ENCODE data around the gene UBE3C.
A peak's percentile ranks its signal among the peaks of the same experiment; 100 is the strongest.
"Not testable (repeated sequence)": the region's sequence is repeated elsewhere in the genome, so short reads cannot be mapped to it uniquely, and the experiment has no call there.

Gene UBE3C

DNA sequence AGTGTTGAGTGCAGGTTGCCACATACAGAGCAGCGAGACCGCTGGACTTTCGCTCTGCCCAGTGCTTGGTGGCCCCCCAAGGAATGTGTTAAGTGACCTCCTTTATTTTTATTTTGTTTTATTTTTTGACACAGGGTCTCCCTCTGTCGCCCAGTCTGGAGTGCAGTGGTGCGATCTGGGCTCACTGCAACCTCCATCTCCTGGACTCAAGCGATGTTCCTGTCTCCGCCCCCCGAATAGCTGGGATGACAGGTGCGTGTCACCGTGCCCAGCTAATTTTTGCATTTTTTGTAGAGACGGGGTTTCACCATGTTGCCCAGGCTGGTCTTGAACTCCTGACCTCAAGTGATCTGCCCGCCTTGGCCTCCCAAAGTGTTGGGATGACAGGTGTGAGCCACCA is 138.8 kb downstream of the UBE3C start:
- not testable (repeated sequence) for H3K27ac ChIP-seq (ENCODE audit: low read depth, low read length); H3K27me3 ChIP-seq (ENCODE audit: insufficient read depth, low read length); H3K79me2 ChIP-seq (ENCODE audit: control insufficient read depth, insufficient read depth, low read length, unreplicated experiment); H2AFZ ChIP-seq (ENCODE audit: low read length, unreplicated experiment); H3K4me3 ChIP-seq (ENCODE audit: low read depth, low read length); H3K36me3 ChIP-seq (ENCODE audit: insufficient read depth, low read length)
- H3K4me1 ChIP-seq (ENCODE audit: control insufficient read depth, insufficient read depth, low read length, unreplicated experiment): peaks cover 31% of the 10 kb centered on the region

DNA sequence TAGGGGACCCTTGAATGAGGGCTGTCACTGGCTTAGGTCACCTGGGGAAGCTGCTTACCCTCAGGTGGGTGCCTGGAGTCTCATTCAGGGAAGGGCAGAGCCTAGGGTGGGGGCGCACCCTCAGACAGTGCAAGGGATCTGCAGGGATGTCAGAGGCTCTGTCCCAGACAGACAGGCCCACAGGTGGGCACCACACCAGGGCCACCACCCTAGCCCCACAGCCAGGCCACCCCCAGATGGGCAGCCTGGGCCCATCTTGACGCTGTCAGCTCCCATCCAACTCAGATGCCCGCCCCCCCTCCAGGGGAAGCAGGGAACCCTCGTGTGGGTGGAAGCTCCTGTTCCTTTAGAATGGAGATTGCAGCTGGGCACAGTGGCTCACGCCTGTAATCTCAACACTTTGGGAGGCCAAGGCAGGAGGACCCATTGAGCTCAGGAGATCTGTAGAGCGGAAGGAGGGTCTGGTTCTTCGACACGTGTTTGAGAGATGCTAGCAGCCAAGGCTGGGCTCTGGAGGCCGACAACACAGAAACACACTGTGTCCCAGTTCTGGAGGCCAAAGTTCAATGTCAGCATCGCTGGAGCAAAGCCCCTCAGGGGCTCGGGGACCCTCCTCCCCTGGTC is 139.6 kb downstream of the UBE3C start:
- Histone ChIP-seq H3K79me2 (ENCODE audit: control insufficient read depth, insufficient read depth, low read length, unreplicated experiment) (no peaks in the 10 kb centered on the region), H3K36me3 (ENCODE audit: insufficient read depth, low read length) (no peaks in the 10 kb centered on the region), H3K27ac (ENCODE audit: low read depth, low read length) (no peak overlapping the region), H3K4me3 (ENCODE audit: low read depth, low read length) (no peak overlapping the region), H3K4me1 (ENCODE audit: control insufficient read depth, insufficient read depth, low read length, unreplicated experiment) (peaks cover 24% of the 10 kb centered on the region), H3K27me3 (ENCODE audit: insufficient read depth, low read length) (no peaks in the 10 kb centered on the region), H2AFZ (ENCODE audit: low read length, unreplicated experiment) (no peak overlapping the region)

DNA sequence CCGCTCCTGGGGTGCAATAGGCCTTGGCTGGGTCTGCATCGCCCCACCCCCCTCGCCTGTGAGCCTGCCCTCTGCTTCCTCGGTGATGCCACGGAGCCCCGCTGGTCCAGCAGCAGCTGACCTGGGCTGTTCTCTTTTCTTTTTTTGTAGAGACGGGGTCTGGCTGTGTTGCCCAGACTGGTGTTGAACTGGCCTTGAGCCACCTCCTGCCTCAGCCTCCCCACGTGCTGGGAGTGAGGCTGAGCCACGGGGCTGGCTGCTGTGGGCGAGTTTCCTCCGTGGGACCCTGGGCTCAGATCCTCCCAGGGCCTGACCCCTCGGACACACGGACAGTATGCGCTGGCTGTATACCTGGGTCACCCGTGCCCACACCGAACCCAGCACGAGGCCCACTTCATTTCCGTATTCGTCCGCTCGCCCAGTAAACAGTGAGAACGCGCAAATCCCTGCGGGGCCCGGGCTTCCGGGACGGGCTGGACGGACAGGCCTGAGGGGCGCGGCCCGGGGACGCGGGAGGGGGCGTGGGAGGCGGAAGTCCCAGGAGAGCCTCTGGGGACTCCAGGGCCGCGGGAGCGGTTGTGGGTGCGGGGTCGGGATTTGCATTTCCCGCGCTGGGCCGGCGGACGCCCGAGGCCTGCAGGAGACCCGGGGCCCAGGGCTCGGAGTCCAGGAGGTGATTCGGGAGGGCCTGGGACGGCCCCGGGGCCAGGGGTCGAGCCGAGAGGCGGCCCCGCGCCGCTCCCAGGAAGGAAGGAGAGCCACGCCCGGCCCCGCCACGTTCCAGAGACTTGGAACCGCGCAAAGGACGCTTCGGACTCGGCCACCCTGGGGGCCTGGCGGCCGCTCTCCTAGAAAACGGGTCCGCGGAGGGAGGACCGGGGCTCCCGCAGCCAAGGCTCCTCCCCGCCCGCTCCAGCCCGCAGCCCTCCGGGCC is 140.3 kb downstream of the UBE3C start:
- Histone ChIP-seq H3K27me3 (ENCODE audit: insufficient read depth, low read length) (no peaks in the 10 kb centered on the region), H3K79me2 (ENCODE audit: control insufficient read depth, insufficient read depth, low read length, unreplicated experiment) (no peaks in the 10 kb centered on the region), H3K27ac (ENCODE audit: low read depth, low read length) (no peak overlapping the region), H2AFZ (ENCODE audit: low read length, unreplicated experiment) (peak overlapping the region; percentile 88), H3K4me1 (ENCODE audit: control insufficient read depth, insufficient read depth, low read length, unreplicated experiment) (peaks cover 22% of the 10 kb centered on the region), H3K36me3 (ENCODE audit: insufficient read depth, low read length) (no peaks in the 10 kb centered on the region), H3K4me3 (ENCODE audit: low read depth, low read length) (peak overlapping the region; percentile 77)

DNA sequence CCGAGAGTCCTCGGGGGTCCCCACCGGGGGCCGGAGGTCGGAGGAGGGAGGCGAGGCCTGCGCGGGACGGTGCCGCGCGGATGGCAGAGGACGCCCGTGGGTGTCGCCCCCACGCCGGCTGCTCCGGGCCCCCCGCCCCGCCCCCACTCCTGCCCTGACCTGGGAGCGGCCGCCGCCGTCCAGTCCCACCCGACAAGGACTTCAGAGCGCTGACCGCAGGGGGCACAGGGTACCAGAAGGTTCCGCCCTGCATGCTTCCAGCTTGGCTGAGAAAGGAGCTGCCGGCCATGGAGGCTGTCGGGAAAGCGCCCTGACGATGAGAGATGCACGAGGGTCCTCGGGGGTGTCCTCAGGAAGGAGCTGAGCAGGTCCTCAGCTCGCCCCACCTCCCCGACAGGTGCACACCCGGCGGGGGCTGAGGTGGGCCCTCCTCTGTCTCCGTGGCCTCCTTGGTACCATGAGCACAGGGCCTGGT is 141.1 kb downstream of the UBE3C start:
- Histone ChIP-seq H2AFZ (ENCODE audit: low read length, unreplicated experiment) (peak overlapping the region; percentile 88), H3K36me3 (ENCODE audit: insufficient read depth, low read length) (no peaks in the 10 kb centered on the region), H3K4me3 (ENCODE audit: low read depth, low read length) (peak overlapping the region; percentile 77), H3K79me2 (ENCODE audit: control insufficient read depth, insufficient read depth, low read length, unreplicated experiment) (no peaks in the 10 kb centered on the region), H3K27me3 (ENCODE audit: insufficient read depth, low read length) (no peaks in the 10 kb centered on the region), H3K27ac (ENCODE audit: low read depth, low read length) (no peak overlapping the region), H3K4me1 (ENCODE audit: control insufficient read depth, insufficient read depth, low read length, unreplicated experiment) (peaks cover 22% of the 10 kb centered on the region)

DNA sequence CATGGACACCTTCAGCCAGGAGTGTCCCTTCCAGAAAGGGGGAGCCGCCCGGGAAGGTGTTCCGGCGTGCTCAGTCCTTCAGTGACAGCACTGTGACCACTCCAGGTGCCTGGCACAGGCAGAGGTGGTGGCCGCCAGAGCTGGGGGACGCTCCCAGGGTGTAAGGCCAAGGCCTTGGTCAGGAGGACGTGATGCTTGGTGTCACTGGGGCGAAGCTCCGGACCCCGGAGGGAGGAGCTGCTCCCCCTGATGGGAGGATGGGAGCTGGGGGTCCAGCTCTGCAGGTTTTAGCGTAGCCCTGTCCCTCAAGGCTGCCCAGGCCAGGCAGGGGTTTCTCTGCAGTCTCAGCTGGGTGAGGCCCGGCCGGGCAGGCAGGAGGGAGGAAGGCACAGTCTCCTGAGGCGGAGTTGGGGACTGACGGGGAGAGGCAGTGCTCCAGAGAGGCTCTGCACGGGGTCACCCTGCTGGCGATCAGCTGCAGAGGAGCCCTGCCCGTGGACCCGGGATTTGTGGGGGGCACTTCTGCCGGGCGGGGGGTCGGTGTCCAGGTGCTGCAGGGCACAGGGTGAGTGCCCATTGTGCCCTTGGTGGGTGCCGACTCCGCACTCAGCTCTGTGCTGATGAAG is 141.6 kb downstream of the UBE3C start:
- no peaks in the 10 kb centered on the region for H3K36me3 ChIP-seq (ENCODE audit: insufficient read depth, low read length)
- peak overlapping the region; percentile 77 for H3K4me3 ChIP-seq (ENCODE audit: low read depth, low read length)
- H2AFZ ChIP-seq (ENCODE audit: low read length, unreplicated experiment): no peak overlapping the region
- peaks cover 22% of the 10 kb centered on the region for H3K4me1 ChIP-seq (ENCODE audit: control insufficient read depth, insufficient read depth, low read length, unreplicated experiment)
- H3K79me2 ChIP-seq (ENCODE audit: control insufficient read depth, insufficient read depth, low read length, unreplicated experiment): no peaks in the 10 kb centered on the region
- H3K27me3 ChIP-seq (ENCODE audit: insufficient read depth, low read length): no peaks in the 10 kb centered on the region
- no peak overlapping the region for H3K27ac ChIP-seq (ENCODE audit: low read depth, low read length)

DNA sequence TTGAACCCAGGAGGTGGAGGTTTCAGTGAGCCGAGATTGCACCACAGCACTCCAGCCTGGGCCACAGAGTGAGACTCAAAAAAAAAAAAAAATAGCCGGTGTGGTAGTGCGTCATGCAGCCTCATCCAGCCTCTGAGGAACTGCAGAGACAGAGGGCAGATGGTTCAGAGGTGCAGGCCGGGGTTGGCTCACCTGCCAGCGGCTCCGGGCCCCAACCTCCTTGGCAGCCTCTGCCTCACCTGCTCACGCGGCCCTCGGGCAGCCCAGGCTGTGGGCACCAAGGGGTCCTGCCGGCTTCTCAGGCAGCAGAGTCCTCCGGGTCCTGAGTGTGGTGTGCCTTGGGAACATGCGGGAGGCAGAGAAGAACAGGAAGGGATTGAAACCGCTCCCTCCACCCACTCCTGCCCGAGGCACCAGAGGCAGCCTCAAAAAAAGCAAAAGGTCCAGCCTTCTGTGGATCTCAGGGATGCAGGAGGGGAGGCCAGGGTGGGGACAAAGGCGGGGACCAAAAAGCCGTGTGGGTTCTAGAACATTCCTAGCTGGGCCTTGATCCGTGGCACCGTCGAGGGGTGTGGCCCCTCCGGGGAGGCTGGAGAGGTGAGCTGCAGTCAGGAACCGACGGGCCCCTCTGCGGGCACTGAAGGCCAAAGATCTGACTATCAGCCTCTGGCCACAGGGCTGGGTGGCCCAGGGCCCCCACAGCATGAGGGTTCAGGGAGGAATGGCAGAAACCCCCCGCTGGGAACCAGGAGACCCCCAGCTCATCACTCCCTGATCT is 142.7 kb downstream of the UBE3C start:
- H3K27ac ChIP-seq (ENCODE audit: low read depth, low read length): no peak overlapping the region
- no peaks in the 10 kb centered on the region for H3K27me3 ChIP-seq (ENCODE audit: insufficient read depth, low read length)
- no peaks in the 10 kb centered on the region for H3K36me3 ChIP-seq (ENCODE audit: insufficient read depth, low read length)
- no peak overlapping the region for H3K4me3 ChIP-seq (ENCODE audit: low read depth, low read length)
- peaks cover 21% of the 10 kb centered on the region for H3K4me1 ChIP-seq (ENCODE audit: control insufficient read depth, insufficient read depth, low read length, unreplicated experiment)
- no peak overlapping the region for H2AFZ ChIP-seq (ENCODE audit: low read length, unreplicated experiment)
- no peaks in the 10 kb centered on the region for H3K79me2 ChIP-seq (ENCODE audit: control insufficient read depth, insufficient read depth, low read length, unreplicated experiment)

DNA sequence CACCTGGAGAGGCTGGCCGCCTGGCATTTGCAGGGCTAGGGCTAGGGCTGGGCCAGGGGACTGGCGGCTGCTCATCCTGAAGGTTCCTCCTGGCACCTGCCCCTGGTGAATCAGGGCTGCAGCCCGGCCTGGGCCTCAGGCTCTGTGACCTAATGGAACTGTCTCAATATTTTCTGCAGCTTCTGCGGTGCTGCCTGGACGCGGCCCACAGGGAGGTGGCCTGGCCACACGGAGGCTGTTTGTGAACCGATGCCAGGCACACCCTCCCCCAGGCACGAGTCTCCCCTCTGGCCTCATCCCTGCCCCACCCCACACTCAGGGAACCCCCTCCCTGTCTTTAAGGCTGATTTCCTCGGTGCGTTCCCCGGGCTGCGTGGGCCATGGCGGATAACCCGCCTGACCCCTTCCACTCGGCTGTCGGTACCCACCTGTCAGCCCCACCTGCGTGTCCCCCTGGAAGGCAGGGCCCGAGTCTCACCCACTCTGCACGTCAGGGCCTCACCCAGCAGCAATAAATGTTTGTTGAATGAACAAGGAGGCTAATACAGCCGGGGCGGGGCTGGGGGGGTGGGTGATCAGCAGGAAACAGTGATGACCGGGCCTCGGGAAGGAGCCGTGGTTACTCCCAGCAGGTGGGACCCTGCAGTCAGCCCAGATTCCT is 143.5 kb downstream of the UBE3C start:
- Histone ChIP-seq H3K79me2 (ENCODE audit: control insufficient read depth, insufficient read depth, low read length, unreplicated experiment) (no peaks in the 10 kb centered on the region), H3K4me1 (ENCODE audit: control insufficient read depth, insufficient read depth, low read length, unreplicated experiment) (peaks cover 12% of the 10 kb centered on the region), H3K36me3 (ENCODE audit: insufficient read depth, low read length) (no peaks in the 10 kb centered on the region), H2AFZ (ENCODE audit: low read length, unreplicated experiment) (no peak overlapping the region), H3K4me3 (ENCODE audit: low read depth, low read length) (no peak overlapping the region), H3K27ac (ENCODE audit: low read depth, low read length) (no peak overlapping the region), H3K27me3 (ENCODE audit: insufficient read depth, low read length) (no peaks in the 10 kb centered on the region)

DNA sequence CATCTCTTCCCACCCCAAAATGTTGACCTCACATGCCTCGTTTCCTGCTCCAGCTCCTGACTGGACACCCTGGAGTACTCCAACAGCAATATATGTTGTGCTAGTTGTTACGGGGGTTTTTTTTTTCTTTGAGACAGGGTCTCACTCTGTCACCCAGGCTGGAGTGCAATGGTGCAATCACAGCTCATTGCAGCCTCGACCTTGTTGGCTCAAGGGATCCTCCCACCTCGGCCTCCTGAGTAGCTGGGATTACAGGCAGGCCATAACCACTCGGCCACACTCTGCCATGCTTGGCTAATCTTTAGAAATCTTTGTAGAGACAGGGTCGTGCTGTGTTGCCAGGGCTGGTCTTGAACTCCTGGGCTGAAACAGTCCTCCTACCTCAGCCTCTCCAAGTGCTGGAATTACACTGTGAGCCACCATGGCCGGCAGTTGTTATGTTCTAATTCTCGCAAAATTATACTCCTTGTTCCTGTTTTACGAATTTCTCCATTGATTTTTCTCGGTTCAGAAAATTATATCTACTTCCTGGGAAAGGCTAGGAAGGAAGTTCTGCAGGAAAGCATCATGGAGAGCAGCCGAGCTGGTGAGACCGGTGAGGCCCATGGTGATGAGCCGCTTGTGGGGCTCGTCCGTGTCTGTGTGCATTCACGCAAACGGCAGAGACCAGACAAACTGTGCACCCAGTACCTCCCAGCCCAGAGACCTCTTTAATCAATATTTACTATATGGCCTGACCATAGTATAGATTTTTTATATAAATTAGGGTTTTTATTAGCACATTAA is 145.7 kb downstream of the UBE3C start:
- Histone ChIP-seq H3K36me3 (ENCODE audit: insufficient read depth, low read length) (no peaks in the 10 kb centered on the region), H3K4me1 (ENCODE audit: control insufficient read depth, insufficient read depth, low read length, unreplicated experiment) (peaks cover 8% of the 10 kb centered on the region), H3K27ac (ENCODE audit: low read depth, low read length) (no peak overlapping the region), H3K79me2 (ENCODE audit: control insufficient read depth, insufficient read depth, low read length, unreplicated experiment) (no peaks in the 10 kb centered on the region), H3K27me3 (ENCODE audit: insufficient read depth, low read length) (no peaks in the 10 kb centered on the region), H2AFZ (ENCODE audit: low read length, unreplicated experiment) (no peak overlapping the region), H3K4me3 (ENCODE audit: low read depth, low read length) (no peak overlapping the region)

DNA sequence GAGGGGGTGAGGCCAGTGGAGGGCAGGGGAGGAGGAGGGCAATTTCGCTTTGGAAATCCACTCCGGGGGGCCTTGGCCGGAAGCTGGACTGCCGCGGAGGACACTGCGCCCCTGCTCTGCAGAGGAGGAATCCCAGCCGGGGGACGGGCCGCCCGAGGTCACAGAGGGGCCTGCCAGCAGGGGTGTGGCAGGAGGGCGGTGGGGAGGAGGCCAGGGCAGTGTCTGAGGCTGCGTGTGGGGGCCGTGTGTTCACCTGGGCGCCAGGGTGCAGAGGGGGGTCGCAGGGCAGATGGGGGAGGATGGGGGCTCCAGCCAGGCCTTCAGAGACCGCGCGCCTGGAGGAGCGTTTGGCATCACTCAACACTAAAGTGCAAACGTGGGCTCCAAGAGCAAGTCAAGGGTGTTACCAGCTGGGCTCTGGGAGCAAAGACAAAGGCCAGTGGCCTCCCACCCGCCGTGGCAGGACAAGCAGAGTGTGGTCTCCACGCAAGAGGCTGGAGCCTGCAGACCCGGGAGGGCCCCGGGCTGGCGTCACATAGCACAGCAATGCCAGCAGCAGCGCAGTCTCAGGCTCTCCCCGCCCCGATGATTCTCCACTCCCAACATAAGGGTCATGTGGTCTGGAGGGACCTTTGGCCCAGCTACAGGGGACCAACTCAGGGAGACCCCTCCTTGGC is 152.8 kb downstream of the UBE3C start:
- no peaks in the 10 kb centered on the region for H3K36me3 ChIP-seq (ENCODE audit: insufficient read depth, low read length)
- no peaks in the 10 kb centered on the region for H3K79me2 ChIP-seq (ENCODE audit: control insufficient read depth, insufficient read depth, low read length, unreplicated experiment)
- no peaks in the 10 kb centered on the region for H3K4me1 ChIP-seq (ENCODE audit: control insufficient read depth, insufficient read depth, low read length, unreplicated experiment)
- H3K27ac ChIP-seq (ENCODE audit: low read depth, low read length): no peak overlapping the region
- H2AFZ ChIP-seq (ENCODE audit: low read length, unreplicated experiment): no peak overlapping the region
- H3K4me3 ChIP-seq (ENCODE audit: low read depth, low read length): no peak overlapping the region
- H3K27me3 ChIP-seq (ENCODE audit: insufficient read depth, low read length): no peaks in the 10 kb centered on the region

Measured in ACC112 (cell line).